Endothelial cell of umbilical vein (primary cell): ENCODE results near the gene SIX1. TPM values are rescaled to one million over a fixed set of nuclear protein-coding genes. Genes with fewer than 3 reads are reported as not detected.
A peak's percentile ranks its signal among the peaks of the same experiment; 100 is the strongest.

Experiments used
- BruUV-seq: library from RNA; stranded (reverse); fragments of 400-500 nt; replicated peaks from 2 replicates; lab custom pipeline; 2021; lab: Mats Ljungman, UMichigan
- CTCF ChIA-PET: fragments of 300-600, 350-600 bp; sonication (Branson Sonifier 250); formaldehyde crosslinking; loops from one replicate; lab custom pipeline; 2021; ENCODE audit warnings: antibody characterized with exemption, inconsistent platforms; lab: Charles Lee
- POLR2A ChIA-PET: fragments of 300-600, 350-600 bp; sonication (Branson Sonifier 250); formaldehyde crosslinking; loops from one replicate; lab custom pipeline; 2021; ENCODE audit warnings: antibody characterized with exemption, inconsistent platforms; lab: Charles Lee
- DNase-seq: peaks from one replicate; pipeline ENCODE4 v3.0.0-alpha.2; 2011; ENCODE audit warnings: low read depth, low spot score
- FAIRE-seq: peaks from 2 replicates; lab custom pipeline; 2011; peaks lifted over from hg19 to GRCh38; lab: Jason Lieb, UNC
- H2AFZ ChIP-seq: 2 replicates; pipeline ENCODE4 v1.6.0; 2012; ENCODE audit warnings: low read depth, low read length, control low read depth, inconsistent platforms
- H3K27ac ChIP-seq: 2 replicates; pipeline ENCODE4 v1.5.1; 2011; ENCODE audit warnings: low read depth, mild to moderate bottlenecking, control low read depth, low read length, moderate library complexity; ENCODE audit not compliant: insufficient read depth
- H3K27me3 ChIP-seq, 2 experiments: 2 replicates each; pipeline versions ENCODE4 v1.6.0 to v1.6.1; 2011; ENCODE audit warnings: low read length in 2 of 2, mixed read lengths in 1 of 2; ENCODE audit not compliant: control insufficient read depth in 2 of 2, insufficient read depth in 2 of 2
- H3K36me3 ChIP-seq, 2 experiments: 2 replicates in 1 of 2; 3 replicates in 1 of 2; pipeline ENCODE4 v1.5.1; 2011; ENCODE audit warnings: low read length in 2 of 2, mild to moderate bottlenecking in 1 of 2, moderate library complexity in 1 of 2; ENCODE audit not compliant: control insufficient read depth in 2 of 2, insufficient read depth in 2 of 2; ENCODE audit errors: extremely low read depth in 1 of 2
- H3K4me1 ChIP-seq: 3 replicates; pipeline ENCODE4 v1.5.1; 2011; ENCODE audit warnings: mild to moderate bottlenecking, low read length; ENCODE audit not compliant: control insufficient read depth, insufficient read depth; ENCODE audit errors: extremely low read depth
- H3K4me2 ChIP-seq: 2 replicates; pipeline ENCODE4 v1.6.1; 2011; ENCODE audit warnings: low read length, control low read depth, mixed read lengths; ENCODE audit not compliant: insufficient read depth
- H3K4me3 ChIP-seq, 3 experiments: fragments of 200-600 bp in 1 of 3; sonication (generic), shearing (Covaris generic) in 1 of 3; replicated peaks in 1 of 3; 2 replicates each; pipeline ENCODE4 v1.5.1; 2011 to 2016; ENCODE audit warnings: control low read depth in 3 of 3, low read length in 3 of 3, mild to moderate bottlenecking in 2 of 3, inconsistent platforms in 1 of 3, low read depth in 1 of 3, moderate library complexity in 1 of 3; ENCODE audit not compliant: insufficient read depth in 1 of 3
- H3K79me2 ChIP-seq: 2 replicates; pipeline ENCODE4 v1.6.0; 2012; ENCODE audit warnings: low read length, inconsistent platforms; ENCODE audit not compliant: control insufficient read depth, insufficient read depth
- H3K9ac ChIP-seq: replicated peaks from 2 replicates; pipeline ENCODE3; 2011; ENCODE audit warnings: low read length, control low read depth; ENCODE audit not compliant: insufficient read depth; ENCODE audit errors: extremely low read depth
- H3K9me1 ChIP-seq: replicated peaks from 3 replicates; pipeline ENCODE4 v1.6.0; 2011; ENCODE audit warnings: mild to moderate bottlenecking, low read length; ENCODE audit not compliant: control insufficient read depth, insufficient read depth; ENCODE audit errors: extremely low read depth
- H3K9me3 ChIP-seq: replicated peaks from 2 replicates; pipeline ENCODE4 v1.5.1; 2012; ENCODE audit warnings: low read length, inconsistent platforms; ENCODE audit not compliant: control insufficient read depth, insufficient read depth
- H4K20me1 ChIP-seq: replicated peaks from 2 replicates; pipeline ENCODE3; 2011; ENCODE audit warnings: mild to moderate bottlenecking, low read length; ENCODE audit not compliant: control insufficient read depth, insufficient read depth; ENCODE audit errors: extremely low read depth
- CTCF ChIP-seq, 2 donors: IDR thresholded peaks; 1 replicate in 1 of 2; 2 replicates in 1 of 2; pipeline ENCODE4 v1.5.1; 2011; ENCODE audit warnings: low read length in 2 of 2, mild to moderate bottlenecking in 2 of 2, moderate library complexity in 2 of 2, control low read depth in 1 of 2, inconsistent platforms in 1 of 2, low read depth in 1 of 2; ENCODE audit not compliant: insufficient read depth in 1 of 2; ENCODE audit errors: extremely low read depth in 1 of 2
- EZH2 ChIP-seq: IDR thresholded peaks from 2 replicates; pipeline ENCODE4 v1.6.1; 2012; ENCODE audit warnings: borderline replicate concordance, low read depth, mild to moderate bottlenecking, moderate library complexity, low read length, inconsistent platforms; ENCODE audit not compliant: severe bottlenecking
- FOS ChIP-seq: IDR thresholded peaks from 2 replicates; pipeline ENCODE4 v1.6.1; 2011; ENCODE audit warnings: mild to moderate bottlenecking, low read length, moderate library complexity, borderline replicate concordance; ENCODE audit not compliant: insufficient read depth
- GATA2 ChIP-seq: IDR thresholded peaks from 2 replicates; pipeline ENCODE4 v1.7.0; 2011; ENCODE audit warnings: low read depth, mild to moderate bottlenecking, moderate library complexity, mixed read lengths, low read length; ENCODE audit not compliant: insufficient read length, insufficient read depth
- JUN ChIP-seq: IDR thresholded peaks from 2 replicates; pipeline ENCODE4 v1.6.1; 2011; ENCODE audit warnings: borderline replicate concordance, low read depth; ENCODE audit not compliant: insufficient read length, insufficient read depth
- MYC ChIP-seq: IDR thresholded peaks from one replicate; pipeline ENCODE4 v1.6.1; 2011; ENCODE audit warnings: mild to moderate bottlenecking, low read depth, low read length
- POLR2A ChIP-seq: IDR thresholded peaks from 2 replicates; pipeline ENCODE4 v1.6.1; 2012; ENCODE audit warnings: low read depth, mild to moderate bottlenecking, control low read depth, low read length
- POLR2AphosphoS5 ChIP-seq: IDR thresholded peaks from 2 replicates; pipeline ENCODE4 v1.6.1; 2012; ENCODE audit warnings: low read depth, mild to moderate bottlenecking, control low read depth, low read length, moderate library complexity; ENCODE audit not compliant: insufficient read depth
- dilution Hi-C: fragments of 300-500 bp; cut with MboI; formaldehyde crosslinking; loops from one replicate; pipeline ENCODE4 v1.15.0; 2019; ENCODE audit warnings: low sequenced_read_pairs; ENCODE audit not compliant: extremely low pct_ligation_motif_present
- intact Hi-C: fragments of 100-400 bp; cut with micrococcal nuclease; formaldehyde crosslinking; loops from one replicate; pipeline ENCODE4 v1.10.0; 2022
- polyA plus RNA-seq, 4 experiments: library from polyadenylated mRNA; depleted of rRNA in 3 of 4; stranded (reverse) in 3 of 4; unstranded in 1 of 4; fragments of >200 nt; gene quantifications; 2 replicates each; pipeline versions ENCODE4 v1.2.1 to v1.2.3, GENCODE V29; 2011 to 2012; ENCODE audit warnings: missing spikeins in 1 of 4
- total RNA-seq: library from RNA; stranded (reverse); gene quantifications from 2 replicates; pipeline ENCODE4 v1.2.3, GENCODE V29; 2021
- TF ChIP-seq, protein P1 (sequence below): IDR thresholded peaks from 2 replicates; pipeline ENCODE4 v1.6.1; 2011; ENCODE audit not compliant: insufficient read depth, insufficient read length

The SIX1 gene
- total and polyA plus RNA-seq, 2 donors (not counting 3 experiments of a cell fraction or from before 2014, with no cell fraction given) = 0.40 to 0.55 TPM

GRCh38 chr14:60616461-60616959, 32.8 kb downstream of the SIX1 start:
- Histone ChIP-seq H3K27ac (no peak overlapping the region), H3K9me3 (no peaks in the 10 kb centered on the region), H3K36me3 (no peaks in the 10 kb centered on the region), H3K9me1 (no peaks in the 10 kb centered on the region), H3K4me1 (no peaks in the 10 kb centered on the region), H3K79me2 (no peaks in the 10 kb centered on the region), H3K9ac (no peak overlapping the region), H3K27me3 (peaks cover 2 to 3% of the 10 kb centered on the region in 2 experiments), H3K4me3 (no peak overlapping the region), H2AFZ (peak overlapping the region; percentile 73), H4K20me1 (no peaks in the 10 kb centered on the region), H3K4me2 (no peak overlapping the region)
- DNase-seq (peak; percentile 13), FAIRE-seq (no peak)
- dilution Hi-C loops = no loop called here
- TF ChIP-seq MYC (no peak), CTCF (IDR thresholded peaks at IDR 0.05; ENCODE audit: extremely low read depth in 1 of 2, insufficient read depth in 1 of 2, low read depth in 1 of 2, low read length in 2 of 2) (no peak), POLR2AphosphoS5 (no peak), JUN (no peak), GATA2 (no peak), POLR2A (no peak), EZH2 (no peak), FOS (no peak)
- TF ChIP-seq, protein P1, sequence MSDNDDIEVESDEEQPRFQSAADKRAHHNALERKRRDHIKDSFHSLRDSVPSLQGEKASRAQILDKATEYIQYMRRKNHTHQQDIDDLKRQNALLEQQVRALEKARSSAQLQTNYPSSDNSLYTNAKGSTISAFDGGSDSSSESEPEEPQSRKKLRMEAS = no peak
- intact Hi-C loops = no loop called here
- ChIA-PET POLR2A (no interaction called here), CTCF (interaction anchor here (1.0 kb wide), 1 partner anchor 9 kb away, joined by 3 read pairs; no protein-coding TSS in a partner anchor)
- no TSS peak for BruUV-seq
